ENCODE results near the gene DNAJC3. TPM values are rescaled to one million over a fixed set of nuclear protein-coding genes. Genes with fewer than 3 reads are reported as not detected.
"Not testable (repeated sequence)": the region's sequence is repeated elsewhere in the genome, so short reads cannot be mapped to it uniquely, and the experiment has no call there.

Gene DNAJC3
- total RNA-seq, 1 donor from 2014 or later: 29.0 TPM

GRCh38 chr13:95652821-95653220, 24.1 kb upstream of the DNAJC3 start:
- TF ChIP-seq, protein P1, sequence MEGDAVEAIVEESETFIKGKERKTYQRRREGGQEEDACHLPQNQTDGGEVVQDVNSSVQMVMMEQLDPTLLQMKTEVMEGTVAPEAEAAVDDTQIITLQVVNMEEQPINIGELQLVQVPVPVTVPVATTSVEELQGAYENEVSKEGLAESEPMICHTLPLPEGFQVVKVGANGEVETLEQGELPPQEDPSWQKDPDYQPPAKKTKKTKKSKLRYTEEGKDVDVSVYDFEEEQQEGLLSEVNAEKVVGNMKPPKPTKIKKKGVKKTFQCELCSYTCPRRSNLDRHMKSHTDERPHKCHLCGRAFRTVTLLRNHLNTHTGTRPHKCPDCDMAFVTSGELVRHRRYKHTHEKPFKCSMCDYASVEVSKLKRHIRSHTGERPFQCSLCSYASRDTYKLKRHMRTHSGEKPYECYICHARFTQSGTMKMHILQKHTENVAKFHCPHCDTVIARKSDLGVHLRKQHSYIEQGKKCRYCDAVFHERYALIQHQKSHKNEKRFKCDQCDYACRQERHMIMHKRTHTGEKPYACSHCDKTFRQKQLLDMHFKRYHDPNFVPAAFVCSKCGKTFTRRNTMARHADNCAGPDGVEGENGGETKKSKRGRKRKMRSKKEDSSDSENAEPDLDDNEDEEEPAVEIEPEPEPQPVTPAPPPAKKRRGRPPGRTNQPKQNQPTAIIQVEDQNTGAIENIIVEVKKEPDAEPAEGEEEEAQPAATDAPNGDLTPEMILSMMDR (conservative IDR thresholded peaks at IDR 0.05): no peak
- H3K9me3 Mint-ChIP-seq: no peaks in the 10 kb centered on the region
- H3K36me3 Mint-ChIP-seq: no peaks in the 10 kb centered on the region
- H3K4me1 Mint-ChIP-seq (ENCODE audit: unreplicated experiment): peaks cover 4% of the 10 kb centered on the region
- H3K27ac Mint-ChIP-seq: no peak overlapping the region
- H3K4me3 Mint-ChIP-seq: no peak overlapping the region
- H3K27me3 Mint-ChIP-seq: peaks cover 6% of the 10 kb centered on the region
- DNase-seq (ENCODE audit: extremely low spot score, unreplicated experiment): no peak

GRCh38 chr13:95656386-95657015, 20.4 kb upstream of the DNAJC3 start:
- Mint-ChIP-seq H3K36me3 (no peaks in the 10 kb centered on the region), H3K27me3 (peaks cover 6% of the 10 kb centered on the region), H3K4me1 (ENCODE audit: unreplicated experiment) (peaks cover 4% of the 10 kb centered on the region), H3K4me3 (no peak overlapping the region), H3K27ac (no peak overlapping the region), H3K9me3 (no peaks in the 10 kb centered on the region)
- TF ChIP-seq, protein P1 (conservative IDR thresholded peaks at IDR 0.05): no peak
- no peak for DNase-seq (ENCODE audit: extremely low spot score, unreplicated experiment)

DNA sequence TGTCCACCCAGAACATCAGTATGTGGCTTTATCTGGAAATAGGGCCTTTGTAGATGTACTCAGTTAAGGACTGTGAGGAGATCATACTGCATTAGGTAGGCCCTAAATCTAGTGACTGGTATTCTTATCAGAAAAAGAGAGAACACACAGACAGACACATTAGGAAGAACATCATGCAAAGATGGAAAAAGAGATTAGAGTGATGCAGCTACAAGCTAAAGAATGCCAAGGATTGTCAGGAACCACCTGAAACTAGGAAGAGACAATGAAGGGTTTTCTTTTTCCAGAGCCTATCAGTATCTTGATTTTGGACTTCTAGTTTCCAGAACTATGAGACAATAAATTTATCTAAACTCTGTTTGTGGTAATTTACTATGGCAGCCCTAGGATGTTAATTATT, 17.4 kb upstream of the DNAJC3 start:
- Mint-ChIP-seq H3K36me3 (no peaks in the 10 kb centered on the region), H3K4me1 (ENCODE audit: unreplicated experiment) (no peaks in the 10 kb centered on the region), H3K27me3 (peaks cover under 1% of the 10 kb centered on the region), H3K27ac (no peak overlapping the region), H3K4me3 (no peak overlapping the region), H3K9me3 (no peaks in the 10 kb centered on the region)
- TF ChIP-seq, protein P1 (conservative IDR thresholded peaks at IDR 0.05): no peak
- DNase-seq (ENCODE audit: extremely low spot score, unreplicated experiment): no peak

GRCh38 chr13:95660981-95661581, 15.9 kb upstream of the DNAJC3 start:
- no peak for DNase-seq (ENCODE audit: extremely low spot score, unreplicated experiment)
- TF ChIP-seq, protein P1 (conservative IDR thresholded peaks at IDR 0.05): peak; percentile 79
- no peak overlapping the region for H3K4me3 Mint-ChIP-seq
- H3K9me3 Mint-ChIP-seq: peaks cover 5% of the 10 kb centered on the region
- H3K36me3 Mint-ChIP-seq: no peaks in the 10 kb centered on the region
- peaks cover 3% of the 10 kb centered on the region for H3K27me3 Mint-ChIP-seq
- H3K4me1 Mint-ChIP-seq (ENCODE audit: unreplicated experiment): no peaks in the 10 kb centered on the region
- no peak overlapping the region for H3K27ac Mint-ChIP-seq

DNA sequence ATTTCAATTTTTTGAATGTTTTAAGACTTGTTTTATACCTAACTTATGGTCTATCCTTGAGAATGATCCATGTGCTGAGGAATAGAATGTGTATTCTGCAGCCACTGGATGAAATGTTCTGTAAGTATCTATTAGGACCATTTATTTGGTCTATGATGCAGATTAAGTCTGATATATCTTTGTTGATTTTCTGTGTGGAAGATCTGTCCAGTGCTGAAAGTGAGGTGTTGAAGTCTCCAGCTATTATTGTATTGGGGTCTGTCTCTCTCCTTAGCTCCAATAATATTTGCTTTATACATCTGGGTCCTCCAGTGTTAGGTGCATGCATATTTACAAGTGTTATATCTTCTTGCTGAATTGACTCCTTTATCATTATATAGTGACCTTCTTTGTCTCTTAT, 9.7 kb upstream of the DNAJC3 start:
- not testable (repeated sequence) for H3K36me3 Mint-ChIP-seq; DNase-seq (ENCODE audit: extremely low spot score, unreplicated experiment); H3K4me3 Mint-ChIP-seq; H3K4me1 Mint-ChIP-seq (ENCODE audit: unreplicated experiment); H3K27ac Mint-ChIP-seq; H3K27me3 Mint-ChIP-seq
- peaks cover 14% of the 10 kb centered on the region for H3K9me3 Mint-ChIP-seq

- peaks cover 12% of the 10 kb centered on the region for H3K4me1 Mint-ChIP-seq (ENCODE audit: unreplicated experiment)
- peaks cover 9% of the 10 kb centered on the region for H3K9me3 Mint-ChIP-seq
- no peak overlapping the region for H3K4me3 Mint-ChIP-seq
- no peaks in the 10 kb centered on the region for H3K27me3 Mint-ChIP-seq
- DNase-seq (ENCODE audit: extremely low spot score, unreplicated experiment): no peak
- TF ChIP-seq, protein P1 (conservative IDR thresholded peaks at IDR 0.05): no peak
- H3K36me3 Mint-ChIP-seq: no peaks in the 10 kb centered on the region
- H3K27ac Mint-ChIP-seq: no peak overlapping the region
Observed at GRCh38 chr13:95671597-95671996, 5.3 kb upstream of the DNAJC3 start.
